ENCODE results near the gene CD300LF.

- no peak for TF ChIP-seq SUZ12 (IDR thresholded peaks at IDR 0.05; ENCODE audit: unreplicated experiment)
- no peak for TF ChIP-seq EZH2 (IDR thresholded peaks at IDR 0.05; ENCODE audit: borderline replicate concordance, control insufficient read depth, low read depth, low read length)
- TF ChIP-seq CTCF (IDR thresholded peaks at IDR 0.05 in 2 of 3, conservative IDR thresholded peaks at IDR 0.05 in 1 of 3; ENCODE audit: control insufficient read depth in 2 of 3, extremely low read depth in 1 of 3, insufficient read depth in 1 of 3, low read depth in 3 of 3, low read length in 3 of 3) = no peak
- no peak for TF ChIP-seq SRF (IDR thresholded peaks at IDR 0.05; ENCODE audit: low read depth in 2 of 2, low read length in 2 of 2)
- no peak for TF ChIP-seq ZNF217 (IDR thresholded peaks at IDR 0.05)
- TF ChIP-seq POLR2A (IDR thresholded peaks at IDR 0.05; ENCODE audit: low read depth, low read length) = no peak
- no peak for TF ChIP-seq CREB1 (IDR thresholded peaks at IDR 0.05; ENCODE audit: low read depth)
- TF ChIP-seq BCL11A (IDR thresholded peaks at IDR 0.05; ENCODE audit: low read depth, low read length) = no peak
- TF ChIP-seq ATF2 (IDR thresholded peaks at IDR 0.05; ENCODE audit: low read length) = no peak
- no peak for TF ChIP-seq NFXL1 (IDR thresholded peaks at IDR 0.05; ENCODE audit: borderline replicate concordance)
- TF ChIP-seq FOS (IDR thresholded peaks at IDR 0.05; ENCODE audit: borderline replicate concordance, extremely low read depth, insufficient read length) = no peak
- TF ChIP-seq MXI1 (IDR thresholded peaks at IDR 0.05; ENCODE audit: low read depth, low read length) = no peak
These were observed 31.0 kb upstream of the CD300LF start for GRCh38 chr17:74743755-74744154.
